NCI-H2196 (cell line): ENCODE results near the gene PRRX1.
A peak's percentile ranks its signal among the peaks of the same experiment; 100 is the strongest.

ENCODE experiments used
- DNase-seq: peaks from one replicate; lab custom pipeline; 2025; ENCODE audit not compliant: unreplicated experiment; lab: John Stamatoyannopoulos, UW

Gene PRRX1

DNA sequence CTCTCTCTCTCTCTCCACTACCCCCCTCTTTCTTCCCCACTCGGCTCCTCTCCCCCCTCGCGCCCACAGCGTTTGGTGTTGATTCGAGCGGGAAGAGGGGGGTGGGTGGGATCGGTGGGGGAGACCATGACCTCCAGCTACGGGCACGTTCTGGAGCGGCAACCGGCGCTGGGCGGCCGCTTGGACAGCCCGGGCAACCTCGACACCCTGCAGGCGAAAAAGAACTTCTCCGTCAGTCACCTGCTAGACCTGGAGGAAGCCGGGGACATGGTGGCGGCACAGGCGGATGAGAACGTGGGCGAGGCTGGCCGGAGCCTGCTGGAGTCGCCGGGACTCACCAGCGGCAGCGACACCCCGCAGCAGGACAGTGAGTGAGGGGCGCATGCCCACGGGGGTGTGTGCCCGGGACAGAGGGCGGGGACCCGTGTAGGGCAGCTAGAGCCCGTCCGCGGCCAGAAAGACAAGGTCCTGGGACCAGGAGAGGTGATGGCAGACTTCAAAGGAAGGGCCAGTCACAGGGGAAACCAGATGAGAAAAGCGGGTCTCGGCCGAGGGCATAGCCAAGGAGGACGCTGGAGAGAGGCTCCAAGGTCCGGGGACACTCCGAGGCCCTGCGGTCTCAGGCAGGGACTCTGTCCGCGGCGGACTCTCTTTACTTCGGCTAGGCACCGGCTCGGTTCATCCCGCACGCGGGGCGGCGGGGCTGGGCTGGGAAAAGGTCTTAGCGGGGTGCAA, at the start of gene PRRX1:
Gene PRRX1, plus strand, starts transcription at position 39 of the 735 bp plus-strand sequence. Its CDS starts 88 bp downstream, at position 127.
- DNase-seq = no peak

DNA sequence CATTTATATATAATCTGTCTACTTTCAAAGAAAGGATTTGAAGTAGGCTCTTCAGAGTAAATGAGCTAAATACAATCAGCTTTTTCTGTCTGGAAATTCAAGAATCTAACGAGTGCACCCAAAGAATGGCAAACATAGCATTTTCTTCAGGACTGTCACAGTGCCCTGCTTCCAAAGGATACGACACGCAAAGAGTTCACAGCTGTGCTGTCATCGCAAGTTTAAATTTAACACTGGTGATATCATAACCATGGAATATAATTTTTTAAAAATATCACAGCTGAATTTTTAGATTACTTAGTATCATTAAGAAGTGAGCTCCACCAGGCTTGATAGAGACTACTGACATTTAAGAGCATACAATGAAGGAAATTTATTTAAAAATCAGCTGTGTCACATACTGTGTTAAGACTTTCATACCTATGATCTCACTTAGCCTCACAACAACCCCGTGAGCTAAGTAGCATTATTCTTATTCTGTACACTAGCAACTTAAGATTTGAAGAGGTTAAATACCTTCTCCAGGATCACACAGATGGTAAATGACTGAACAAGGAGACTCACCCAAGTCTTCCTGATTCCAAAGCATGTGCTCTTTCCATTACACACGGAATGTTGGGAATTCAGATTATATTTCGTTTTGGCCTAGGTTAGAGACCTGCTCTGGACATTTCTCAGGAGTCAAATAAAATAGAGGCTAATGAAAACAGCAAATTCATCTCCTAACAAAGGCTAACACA, 46.2 kb upstream of the PRRX1 start:
- no peak for DNase-seq

- no peak for DNase-seq
Measured at GRCh38 chr1:170618421-170618820, 45.5 kb upstream of the PRRX1 start.

DNA sequence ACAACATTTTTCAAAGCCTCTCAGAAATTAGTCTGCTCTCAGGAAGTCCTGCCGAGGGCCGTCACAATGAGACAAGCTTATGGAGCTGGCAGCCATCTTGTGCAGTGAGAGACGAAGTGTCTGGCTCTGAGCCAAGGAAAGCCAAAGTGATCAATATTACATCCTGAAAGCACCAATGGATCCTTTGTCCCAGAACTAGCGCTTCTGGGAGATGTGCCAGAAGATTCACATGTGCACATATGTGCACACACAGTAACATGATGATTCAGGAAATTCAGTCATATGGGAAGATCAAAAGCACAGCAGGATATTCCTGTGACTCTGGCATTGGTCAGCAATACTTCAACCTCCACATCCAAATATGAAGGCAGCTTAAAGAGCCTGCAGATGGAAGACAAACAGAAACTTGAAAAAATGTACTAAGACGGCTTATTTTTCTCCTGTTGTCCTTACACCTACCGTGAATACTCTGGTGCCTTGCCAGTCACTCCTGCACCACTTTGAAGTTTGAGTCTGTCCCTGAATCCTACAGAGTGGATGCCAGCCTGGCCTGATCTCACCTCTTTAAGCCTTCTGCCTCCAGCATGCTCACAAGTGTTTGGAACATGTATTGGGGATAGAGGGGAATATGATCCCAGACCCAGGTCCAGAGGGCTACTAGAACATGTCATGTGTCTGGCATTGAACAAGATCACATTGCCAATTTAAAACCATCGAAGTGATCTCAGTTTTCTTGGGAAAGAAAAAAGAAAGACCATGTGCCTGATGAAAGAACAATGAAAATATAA, 44.5 kb upstream of the PRRX1 start:
- peak; percentile 34 for DNase-seq

DNA sequence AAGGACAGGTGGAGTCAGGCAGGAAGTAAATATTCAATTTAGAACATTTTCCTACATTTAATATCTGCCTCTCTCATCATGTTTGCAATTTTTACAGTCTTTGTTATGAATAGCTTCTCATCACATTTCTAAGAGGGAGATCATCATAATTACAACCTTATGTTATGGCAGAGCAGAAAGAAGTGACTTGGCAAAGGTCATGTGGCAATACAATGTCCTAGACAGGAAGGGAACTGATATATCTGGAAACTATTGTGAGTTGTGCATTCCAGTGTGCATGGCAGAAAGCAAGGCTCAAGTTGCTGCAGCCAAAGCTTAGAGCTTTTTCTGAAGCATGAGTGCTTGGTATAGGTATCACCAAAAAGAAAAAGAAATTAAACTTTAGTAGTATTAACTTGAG, 43.8 kb upstream of the PRRX1 start:
- no peak for DNase-seq

- no peak for DNase-seq
Measured at GRCh38 chr1:170623171-170623570, 40.8 kb upstream of the PRRX1 start.

GRCh38 chr1:170624146-170624545, 39.8 kb upstream of the PRRX1 start:
- no peak for DNase-seq

DNA sequence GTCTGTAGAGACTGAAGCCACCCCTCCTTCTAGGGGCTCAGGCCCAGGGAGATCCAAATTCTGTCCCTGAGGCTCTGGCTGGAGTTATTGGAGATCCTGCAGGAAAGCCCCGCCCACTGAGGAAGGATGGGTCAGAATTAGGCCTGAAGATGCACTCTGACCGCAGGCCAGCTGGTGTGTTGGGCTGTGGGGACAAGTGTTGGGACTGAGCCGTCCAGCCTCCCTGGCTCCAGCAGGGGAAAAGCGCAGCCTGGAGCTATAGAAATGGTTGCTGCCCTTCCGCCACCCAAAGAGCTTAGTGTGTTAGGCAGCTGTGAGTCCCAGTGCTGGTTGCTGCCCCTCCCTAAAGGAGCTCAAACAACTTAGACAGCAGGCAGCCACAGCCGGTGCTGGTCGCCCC, 33.0 kb upstream of the PRRX1 start:
- no peak for DNase-seq

DNA sequence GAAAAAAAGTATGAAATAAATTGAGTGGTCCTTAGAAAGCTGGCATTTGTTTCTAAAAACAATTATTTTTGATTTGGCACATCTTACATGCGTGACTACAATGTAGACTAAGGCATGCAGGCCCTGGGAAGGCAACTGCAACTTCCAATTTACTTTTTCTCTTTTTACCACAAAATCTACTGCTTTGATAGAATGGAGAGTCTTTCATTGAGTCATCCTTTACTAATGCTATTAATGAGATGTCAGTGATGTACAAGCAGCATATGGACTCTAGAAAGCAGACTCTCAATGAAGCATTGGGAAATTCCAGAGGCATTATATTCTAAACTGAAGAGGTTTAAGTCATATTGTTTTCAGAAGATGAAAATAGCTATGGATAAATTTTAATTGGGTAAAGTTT, 29.6 kb upstream of the PRRX1 start:
- DNase-seq = no peak

GRCh38 chr1:170634824-170635410, 29.0 kb upstream of the PRRX1 start:
- no peak for DNase-seq

- DNase-seq = no peak
Measured at GRCh38 chr1:170640581-170640980, 23.4 kb upstream of the PRRX1 start.

- DNase-seq = no peak
Measured at GRCh38 chr1:170657275-170657853, 6.6 kb upstream of the PRRX1 start.

GRCh38 chr1:170659399-170660035, 4.4 kb upstream of the PRRX1 start:
- DNase-seq = no peak

DNA sequence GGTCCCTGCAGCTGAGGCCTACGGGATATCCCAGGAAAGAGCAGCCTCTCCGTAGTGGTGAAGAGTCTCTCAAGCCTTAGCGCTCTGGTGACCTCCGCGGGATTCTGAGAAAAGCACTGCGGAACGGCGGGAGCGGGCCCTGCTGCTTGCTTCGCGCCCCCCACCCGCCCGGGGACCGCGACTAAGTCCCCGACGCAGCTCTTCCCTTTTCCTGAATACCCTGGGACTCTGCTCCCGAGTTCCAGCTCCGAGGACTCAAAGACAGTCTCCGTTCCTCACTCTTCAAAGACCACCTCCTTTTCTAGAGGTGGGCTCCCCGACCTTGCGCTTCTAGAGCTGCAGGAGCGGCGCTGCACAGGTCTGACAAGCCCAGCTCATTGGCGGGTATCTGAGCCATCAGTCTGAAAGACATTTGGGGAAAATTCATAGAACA, 3.6 kb upstream of the PRRX1 start:
- DNase-seq = no peak

DNA sequence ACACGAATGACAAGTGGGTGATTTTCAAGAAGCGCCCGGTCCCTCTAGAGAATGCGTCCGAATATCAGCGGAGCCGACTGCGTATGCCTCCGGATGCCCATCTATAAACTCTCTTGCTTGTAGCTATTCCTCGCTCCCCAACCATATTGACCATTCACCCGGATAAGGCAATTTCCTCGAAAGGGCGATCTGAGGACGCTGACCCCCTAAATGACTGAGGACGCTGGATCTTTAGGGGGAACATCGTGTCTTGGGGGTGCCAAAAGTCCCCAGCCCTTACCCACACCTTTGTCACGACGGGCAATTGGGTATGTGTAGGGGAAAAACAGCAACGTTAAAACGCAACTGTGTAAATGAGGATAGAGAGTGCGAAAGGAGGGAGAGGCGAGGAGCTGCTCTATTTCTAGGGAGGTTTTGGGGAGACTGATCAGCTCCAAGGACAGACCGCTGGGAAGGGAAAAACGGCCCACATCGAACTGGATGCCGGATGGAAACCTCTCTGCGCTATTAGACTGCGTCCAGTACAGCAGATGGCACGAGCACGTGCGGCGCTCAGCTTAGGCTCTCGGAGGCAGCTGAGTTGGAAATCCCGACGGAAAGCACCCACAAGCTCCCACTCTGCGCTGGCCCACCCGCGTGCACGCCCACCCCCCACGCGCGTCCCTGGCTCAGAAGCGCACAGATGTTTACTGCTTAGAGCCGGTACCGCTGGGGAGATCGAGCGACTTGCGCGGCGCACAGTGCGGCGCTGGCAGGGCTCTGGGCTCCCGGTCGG, 2.9 kb upstream of the PRRX1 start:
- no peak for DNase-seq

DNA sequence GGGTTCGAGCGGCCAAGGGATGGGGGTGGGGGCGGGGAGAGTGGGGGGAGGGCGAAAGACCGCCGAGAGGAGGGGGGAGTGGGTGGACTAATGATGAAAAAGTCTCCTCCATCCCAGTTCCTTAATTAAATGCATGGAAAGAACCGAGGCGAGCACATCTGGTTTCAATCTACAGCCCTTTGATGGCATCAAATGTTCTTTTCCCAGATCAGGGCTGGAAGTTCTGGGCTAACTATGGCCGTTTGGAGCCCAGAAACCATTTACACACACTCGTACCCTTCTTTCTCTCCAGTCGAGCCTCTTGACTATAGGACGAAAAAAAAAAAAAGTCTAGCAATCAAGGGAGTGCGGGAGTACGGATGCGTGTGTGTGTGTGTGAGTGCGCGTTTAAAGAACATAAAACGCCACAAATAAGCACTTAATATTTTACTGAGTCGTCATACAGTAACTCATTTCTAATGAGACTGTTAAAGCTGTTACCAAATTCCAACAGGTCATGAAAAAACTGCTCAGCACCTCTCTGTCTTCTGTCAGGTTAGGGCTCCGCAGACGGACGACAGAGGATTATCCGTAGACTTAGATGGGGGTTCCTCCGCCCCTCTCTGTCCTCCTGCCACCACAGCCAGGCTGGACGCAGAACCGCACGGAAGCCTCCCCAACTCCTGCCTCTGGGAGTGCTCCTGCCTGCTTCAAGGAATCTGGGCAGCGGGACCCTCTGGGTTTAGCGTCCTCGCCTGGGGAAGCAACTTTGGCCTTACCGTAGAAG, 2.1 kb upstream of the PRRX1 start:
- no peak for DNase-seq

DNA sequence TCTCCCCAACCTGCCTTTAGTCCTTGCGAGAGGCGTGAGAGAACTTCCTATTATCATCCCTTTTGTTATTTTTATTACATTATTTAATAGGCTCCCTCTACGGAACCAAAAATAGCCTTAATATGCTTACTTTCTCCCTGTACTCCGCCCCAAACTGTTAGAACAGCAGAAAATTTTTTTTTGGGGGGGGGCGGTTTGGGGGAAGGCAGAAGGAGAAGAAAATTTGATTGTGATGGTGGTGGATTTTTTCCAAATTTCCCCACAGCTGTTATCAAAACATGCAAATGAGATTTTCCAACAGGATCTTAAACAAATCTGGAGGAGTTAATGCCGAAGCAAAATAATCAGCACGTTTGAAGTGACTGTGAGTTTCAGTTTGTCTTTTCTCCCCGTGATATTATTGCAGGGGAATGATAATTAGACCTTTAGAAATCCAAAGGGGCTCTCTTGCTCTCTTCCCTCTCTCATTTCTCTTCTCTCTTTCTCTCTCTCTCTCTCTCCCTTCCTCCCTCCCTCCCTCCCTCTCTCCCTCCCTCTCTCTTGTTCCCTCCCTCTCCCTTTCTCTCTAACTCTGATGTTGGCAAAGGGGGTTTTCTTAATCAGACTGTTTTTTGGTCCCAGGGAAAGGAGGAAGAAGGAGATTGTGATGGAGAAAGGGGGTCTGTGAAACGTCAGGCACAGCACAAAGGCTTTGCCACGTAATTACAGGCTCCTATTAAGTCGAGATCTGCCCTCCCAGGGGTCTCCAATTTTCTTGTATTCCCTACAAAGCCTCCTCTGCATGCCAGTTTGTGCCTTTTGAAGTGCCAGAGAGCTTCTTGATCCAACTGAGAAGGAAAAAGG, 1.1 kb upstream of the PRRX1 start:
- DNase-seq = no peak
